Naive thymus-derived CD4-positive, alpha-beta T cell (primary cell): ENCODE data around the gene SPO11. TPM values are rescaled to one million over a fixed set of nuclear protein-coding genes. Genes with fewer than 3 reads are reported as not detected.
A peak's percentile ranks its signal among the peaks of the same experiment; 100 is the strongest.

Experiments
- ATAC-seq: fragments of 150-1000 bp; cut with Tn5 transposase; 2 replicates; pipeline ENCODE4 v1.10.0; 2021; ENCODE audit warnings: mild to moderate bottlenecking, moderate library complexity
- CTCF ChIA-PET: fragments of 350-600 bp; sonication (Branson Sonifier 250); formaldehyde crosslinking; loops from one replicate; lab custom pipeline; 2021; ENCODE audit warnings: antibody characterized with exemption; lab: Charles Lee
- POLR2A ChIA-PET: fragments of 350-600 bp; sonication (Branson Sonifier 250); formaldehyde crosslinking; loops from one replicate; lab custom pipeline; 2021; ENCODE audit warnings: antibody characterized with exemption, inconsistent platforms; lab: Charles Lee
- DNase-seq, 9 donors: peaks; one replicate each; pipeline versions ENCODE4 v3.0.0 to v3.0.0-alpha.2; 2020 to 2022; ENCODE audit warnings: mixed read lengths in 1 of 9
- H3K27ac ChIP-seq: one replicate; pipeline ENCODE4 v1.7.0; 2013; ENCODE audit warnings: mild to moderate bottlenecking, low read depth, low read length, moderate library complexity
- H3K27me3 ChIP-seq, 2 donors: one replicate each; pipeline ENCODE4 v1.7.0; 2013; ENCODE audit warnings: low read length in 2 of 2, mild to moderate bottlenecking in 2 of 2, moderate library complexity in 2 of 2; ENCODE audit not compliant: control insufficient read depth in 2 of 2, insufficient read depth in 2 of 2
- H3K36me3 ChIP-seq, 3 experiments: 1 replicate in 2 of 3; 2 replicates in 1 of 3; pipeline ENCODE4 v1.7.0; 2013; ENCODE audit warnings: low read length in 3 of 3, mild to moderate bottlenecking in 3 of 3, moderate library complexity in 1 of 3; ENCODE audit not compliant: insufficient read depth in 3 of 3, control insufficient read depth in 2 of 3
- H3K4me1 ChIP-seq, 2 donors: one replicate each; pipeline ENCODE4 v1.7.0; 2013; ENCODE audit warnings: low read length in 2 of 2, mild to moderate bottlenecking in 2 of 2, moderate library complexity in 1 of 2; ENCODE audit not compliant: control insufficient read depth in 2 of 2, insufficient read depth in 2 of 2
- H3K4me3 ChIP-seq: 2 replicates; pipeline ENCODE4 v1.7.0; 2013; ENCODE audit warnings: mild to moderate bottlenecking, low read length
- H3K9me3 ChIP-seq, 3 experiments: 1 replicate in 2 of 3; 2 replicates in 1 of 3; pipeline ENCODE4 v1.7.0; 2013; ENCODE audit warnings: low read length in 3 of 3; ENCODE audit not compliant: control insufficient read depth in 2 of 3
- H3K27ac Mint-ChIP-seq, 9 donors: one replicate each; pipeline ENCODE4 v1.8.0; 2020 to 2022; ENCODE audit warnings: mixed read lengths in 9 of 9, mild to moderate bottlenecking in 8 of 9, moderate library complexity in 5 of 9, inconsistent platforms in 2 of 9
- H3K27me3 Mint-ChIP-seq, 5 donors: one replicate each; pipeline ENCODE4 v1.8.0; 2021 to 2022; ENCODE audit warnings: mixed read lengths in 5 of 5, mild to moderate bottlenecking in 1 of 5
- H3K36me3 Mint-ChIP-seq, 5 donors: one replicate each; pipeline ENCODE4 v1.8.0; 2020 to 2022; ENCODE audit warnings: mixed read lengths in 5 of 5, mild to moderate bottlenecking in 3 of 5, inconsistent platforms in 1 of 5
- H3K4me1 Mint-ChIP-seq, 7 donors: one replicate each; pipeline ENCODE4 v1.8.0; 2020 to 2022; ENCODE audit warnings: mixed read lengths in 7 of 7, mild to moderate bottlenecking in 3 of 7, inconsistent platforms in 1 of 7
- H3K4me3 Mint-ChIP-seq, 10 donors: one replicate each; pipeline ENCODE4 v1.8.0; 2020 to 2022; ENCODE audit warnings: mild to moderate bottlenecking in 10 of 10, mixed read lengths in 10 of 10, moderate library complexity in 6 of 10, inconsistent platforms in 2 of 10
- H3K9me3 Mint-ChIP-seq, 11 donors: one replicate each; pipeline ENCODE4 v1.8.0; 2020 to 2022; ENCODE audit warnings: mixed read lengths in 11 of 11, mild to moderate bottlenecking in 4 of 11, inconsistent platforms in 1 of 11, moderate library complexity in 1 of 11
- intact Hi-C, 2 donors: fragments of 100-400 bp; cut with micrococcal nuclease; formaldehyde crosslinking; loops; one replicate each; pipeline ENCODE4 v1.15.1; 2023
- polyA plus RNA-seq, 2 donors: library from polyadenylated mRNA; unstranded; fragments of 300-500 nt; fragmentation: Illumina TruSeq; gene quantifications; one replicate each; pipeline ENCODE4 v1.2.3, GENCODE V29; 2021
- total RNA-seq, 6 experiments: library from RNA in 5 of 6; stranded (reverse) in 5 of 6; gene quantifications; 1 replicate in 5 of 6; 2 replicates in 1 of 6; pipeline ENCODE4 v1.2.3 and lab custom pipeline; 2021 to 2026

SPO11 gene
- total and polyA plus RNA-seq, 7 experiments from 2014 or later, result not detected

DNA sequence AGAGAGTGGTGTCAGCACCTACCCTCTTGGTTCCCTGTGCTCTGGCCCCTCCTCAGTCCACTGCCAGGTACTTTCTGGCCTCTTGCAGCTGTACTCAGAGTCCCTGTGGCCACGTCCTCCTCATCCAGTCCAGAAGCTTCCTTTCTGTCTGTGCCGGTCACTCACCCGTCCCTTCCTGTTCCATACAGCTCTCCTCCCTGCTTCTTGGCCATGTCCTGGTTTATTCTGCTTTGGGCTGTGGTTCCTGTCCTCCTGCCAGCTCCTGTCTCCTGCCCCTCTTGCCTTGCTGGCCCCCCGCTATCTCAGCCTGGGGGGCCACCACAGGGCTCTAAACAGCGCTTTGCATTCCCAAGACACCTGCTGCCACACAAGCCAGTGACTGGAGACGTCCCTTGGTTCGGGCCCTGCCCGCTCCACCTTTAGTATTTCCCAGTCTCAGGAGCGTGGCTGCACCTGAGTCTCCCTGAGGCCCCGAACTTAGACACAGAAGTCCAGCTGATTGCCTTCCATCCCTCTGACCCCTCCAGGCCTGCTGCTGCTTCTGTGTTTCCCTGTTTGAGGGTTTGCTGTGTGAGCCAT, 46.1 kb downstream of the SPO11 start:
- ChIA-PET POLR2A (interaction anchor here (0.7 to 3.6 kb wide), 3 partner anchors 12 to 22 kb away, joined by 3 to 15 read pairs (median 8); partner anchors contain the start of gene RBM38), CTCF (interaction anchor here (0.9 kb wide), 1 partner anchor 92 kb away, joined by 4 read pairs; no protein-coding TSS in a partner anchor)
- no peaks in the 10 kb centered on the region for H3K9me3 ChIP-seq
- H3K4me3 ChIP-seq, result no peak overlapping the region
- peak overlapping the region in 8 of 9 donors; percentile 70 to 89 (median 83) for H3K27ac Mint-ChIP-seq
- peak overlapping the region in 5 of 10 donors; percentile 4 to 35 (median 20) for H3K4me3 Mint-ChIP-seq
- DNase-seq (no peak), ATAC-seq (no peak)
- intact Hi-C loops, result no loop called here
- peaks cover 0 to 10% of the 10 kb centered on the region in 2 donors for H3K4me1 ChIP-seq
- H3K9me3 Mint-ChIP-seq, result no peaks in the 10 kb centered on the region
- H3K27me3 ChIP-seq, result no peaks in the 10 kb centered on the region
- no peak overlapping the region for H3K27ac ChIP-seq
- H3K36me3 ChIP-seq, result peaks cover 11 to 90% (median 14%) of the 10 kb centered on the region in 3 experiments
- no peaks in the 10 kb centered on the region for H3K27me3 Mint-ChIP-seq
- peaks cover 10 to 35% (median 27%) of the 10 kb centered on the region in 7 donors for H3K4me1 Mint-ChIP-seq
- peaks cover 18 to 57% (median 27%) of the 10 kb centered on the region in 5 donors for H3K36me3 Mint-ChIP-seq

DNA sequence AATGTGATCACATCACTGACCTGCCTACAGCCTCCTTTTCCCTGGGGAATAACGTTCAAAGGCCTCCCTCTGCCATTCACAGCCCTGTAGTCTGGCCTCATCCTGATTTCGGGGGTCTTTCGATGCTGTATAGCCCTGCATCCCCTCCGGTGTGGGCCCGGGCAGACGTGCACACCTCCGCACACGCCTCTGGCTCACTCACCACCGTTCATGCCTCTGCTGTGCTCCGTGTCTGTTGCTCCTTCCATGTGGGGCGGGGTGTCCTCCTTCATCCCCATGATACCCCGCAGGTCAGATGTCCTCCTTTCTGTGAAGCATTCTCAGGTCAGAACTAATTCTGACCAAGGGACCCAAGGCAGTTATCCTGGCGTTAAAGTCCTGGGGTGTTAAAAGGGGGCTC, 47.7 kb downstream of the SPO11 start:
- Histone ChIP-seq H3K27me3 (no peaks in the 10 kb centered on the region), H3K4me3 (no peak overlapping the region), H3K9me3 (no peaks in the 10 kb centered on the region), H3K27ac (no peak overlapping the region), H3K4me1 (peaks cover 5 to 15% of the 10 kb centered on the region in 2 donors), H3K36me3 (peaks cover 4 to 79% (median 11%) of the 10 kb centered on the region in 3 experiments)
- Mint-ChIP-seq H3K36me3 (peaks cover 9 to 46% (median 18%) of the 10 kb centered on the region in 5 donors), H3K9me3 (no peaks in the 10 kb centered on the region), H3K27me3 (no peaks in the 10 kb centered on the region), H3K4me3 (no peak overlapping the region), H3K4me1 (peaks cover 20 to 44% (median 36%) of the 10 kb centered on the region in 7 donors), H3K27ac (peak overlapping the region in 4 of 9 donors; percentile 41 to 67 (median 56))
- no peak for ATAC-seq
- ChIA-PET POLR2A (interaction anchor here (0.7 to 3.6 kb wide), 2 partner anchors 20 to 1790 kb away, joined by 3 to 15 read pairs; no protein-coding TSS in a partner anchor), CTCF (interaction anchor here (1.1 to 1.3 kb wide), 2 partner anchors 118 to 122 kb away, joined by 3 to 5 read pairs; no protein-coding TSS in a partner anchor)
- intact Hi-C loops, result no loop called here
- DNase-seq, result no peak

DNA sequence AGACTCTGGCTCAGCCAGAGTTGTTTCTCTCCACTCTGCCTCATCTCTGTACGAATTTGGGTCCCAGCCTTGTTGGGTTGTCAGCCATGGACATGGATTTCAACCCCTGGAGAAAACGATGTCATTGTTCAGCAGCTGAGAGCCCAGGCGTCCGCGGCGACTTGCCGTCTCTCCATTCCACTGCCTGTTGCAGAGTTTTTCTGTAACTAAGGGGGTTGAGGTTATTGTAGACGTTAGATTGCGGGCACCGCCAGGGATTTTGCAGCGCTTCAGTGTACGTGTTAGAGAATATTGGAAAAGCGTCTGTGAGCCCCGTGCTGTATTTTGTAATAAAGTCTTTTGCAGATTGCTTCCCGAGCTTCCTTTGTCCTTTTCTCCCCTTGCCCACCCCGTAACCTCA, 48.5 kb downstream of the SPO11 start:
- DNase-seq, result no peak
- intact Hi-C loops, result no loop called here
- peaks cover 12 to 16% of the 10 kb centered on the region in 2 donors for H3K4me1 ChIP-seq
- POLR2A ChIA-PET, result interaction anchor here (0.6 to 0.7 kb wide), 2 partner anchors 15 to 1789 kb away, joined by 3 read pairs; no protein-coding TSS in a partner anchor
- no peaks in the 10 kb centered on the region for H3K27me3 ChIP-seq
- CTCF ChIA-PET, result interaction anchor here (0.7 to 2.6 kb wide), 3 partner anchors 118 to 795 kb away, joined by 3 to 11 read pairs (median 3); no protein-coding TSS in a partner anchor
- no peaks in the 10 kb centered on the region for H3K9me3 ChIP-seq
- H3K4me3 ChIP-seq, result no peak overlapping the region
- no peak overlapping the region for H3K4me3 Mint-ChIP-seq
- H3K27ac ChIP-seq, result no peak overlapping the region
- H3K27ac Mint-ChIP-seq, result peak overlapping the region in 1 of 9 donors; percentile 61
- H3K27me3 Mint-ChIP-seq, result no peaks in the 10 kb centered on the region
- peaks cover 9 to 46% (median 18%) of the 10 kb centered on the region in 5 donors for H3K36me3 Mint-ChIP-seq
- peaks cover 4 to 71% (median 11%) of the 10 kb centered on the region in 3 experiments for H3K36me3 ChIP-seq
- no peaks in the 10 kb centered on the region for H3K9me3 Mint-ChIP-seq
- no peak for ATAC-seq
- peaks cover 26 to 46% (median 40%) of the 10 kb centered on the region in 7 donors for H3K4me1 Mint-ChIP-seq

DNA sequence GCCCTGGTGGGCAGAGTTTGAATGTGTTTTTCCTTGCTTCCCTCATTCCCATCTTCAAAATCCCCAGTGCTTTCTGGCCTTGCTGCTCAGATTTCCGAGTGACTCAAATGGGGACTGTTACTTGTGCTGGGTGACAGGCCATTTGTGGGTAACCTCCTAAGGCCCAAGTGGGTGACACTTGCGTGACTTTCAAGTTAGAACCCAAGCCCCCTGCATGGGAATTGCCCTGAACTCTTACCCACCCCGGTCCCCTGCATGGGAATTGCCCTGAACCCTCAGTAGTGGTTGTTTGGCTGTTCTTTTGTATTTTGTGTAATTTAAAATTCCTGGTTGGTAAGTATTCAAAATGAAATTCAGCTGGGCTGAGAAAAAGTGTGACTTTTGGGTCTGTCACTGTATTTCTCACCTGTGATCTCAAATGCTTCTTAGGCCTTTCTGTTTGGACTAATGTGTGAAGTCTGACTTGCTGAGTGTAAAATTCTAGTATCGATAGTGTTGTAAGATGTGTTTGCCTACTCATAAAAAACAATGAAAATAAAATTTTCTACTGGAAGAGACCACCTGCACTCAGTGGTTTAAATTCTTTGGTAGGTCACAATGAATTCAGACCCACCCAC, 49.2 kb downstream of the SPO11 start:
- H3K9me3 ChIP-seq, result no peaks in the 10 kb centered on the region
- no peak for ATAC-seq
- POLR2A ChIA-PET, result interaction anchor here (0.8 to 1.2 kb wide), 2 partner anchors 19 to 115 kb away, joined by 3 to 4 read pairs; no protein-coding TSS in a partner anchor
- CTCF ChIA-PET, result interaction anchor here (0.5 to 2.6 kb wide), 5 partner anchors 15 to 1005 kb away, joined by 3 to 11 read pairs (median 4); no protein-coding TSS in a partner anchor
- peaks cover 26 to 39% (median 39%) of the 10 kb centered on the region in 7 donors for H3K4me1 Mint-ChIP-seq
- no peak overlapping the region for H3K4me3 Mint-ChIP-seq
- H3K27me3 Mint-ChIP-seq, result no peaks in the 10 kb centered on the region
- H3K4me3 ChIP-seq, result no peak overlapping the region
- peaks cover 12 to 16% of the 10 kb centered on the region in 2 donors for H3K4me1 ChIP-seq
- peak overlapping the region in 1 of 9 donors; percentile 59 for H3K27ac Mint-ChIP-seq
- no peak overlapping the region for H3K27ac ChIP-seq
- H3K36me3 ChIP-seq, result peaks cover 4 to 67% (median 11%) of the 10 kb centered on the region in 3 experiments
- H3K9me3 Mint-ChIP-seq, result no peaks in the 10 kb centered on the region
- peaks cover 9 to 40% (median 12%) of the 10 kb centered on the region in 5 donors for H3K36me3 Mint-ChIP-seq
- no peaks in the 10 kb centered on the region for H3K27me3 ChIP-seq
- intact Hi-C loops, result no loop called here
- DNase-seq, result no peak

DNA sequence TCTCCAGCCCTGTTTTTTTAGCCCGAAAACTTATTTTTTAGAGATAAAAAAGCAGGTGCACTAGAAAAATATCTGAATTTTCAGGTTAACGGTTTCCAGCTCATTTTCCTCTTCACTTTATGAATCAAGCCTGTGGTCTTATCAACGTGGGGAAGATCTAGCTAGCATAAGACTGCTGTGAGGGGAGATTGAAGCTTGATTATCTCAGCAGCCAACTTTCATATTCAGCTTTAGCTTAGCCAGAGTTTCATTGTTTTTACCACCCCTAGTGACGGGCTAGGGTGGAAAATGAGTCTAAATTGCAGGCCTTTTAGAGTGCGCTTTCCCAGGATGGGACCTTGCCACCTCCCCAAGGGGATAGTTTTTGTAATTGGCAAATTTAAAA, 49.7 kb downstream of the SPO11 start:
- H3K27ac Mint-ChIP-seq, result peak overlapping the region in 4 of 9 donors; percentile 4 to 48 (median 25)
- H3K27me3 Mint-ChIP-seq, result no peaks in the 10 kb centered on the region
- Histone ChIP-seq H3K36me3 (peaks cover 4 to 66% (median 10%) of the 10 kb centered on the region in 3 experiments), H3K9me3 (no peaks in the 10 kb centered on the region), H3K4me3 (no peak overlapping the region), H3K27me3 (no peaks in the 10 kb centered on the region), H3K27ac (no peak overlapping the region), H3K4me1 (peaks cover 12 to 13% of the 10 kb centered on the region in 2 donors)
- ChIA-PET POLR2A (interaction anchor here (0.8 to 1.2 kb wide), 2 partner anchors 19 to 114 kb away, joined by 3 to 4 read pairs; no protein-coding TSS in a partner anchor), CTCF (interaction anchor here (0.5 to 2.6 kb wide), 7 partner anchors 15 to 1004 kb away, joined by 3 to 11 read pairs (median 4); no protein-coding TSS in a partner anchor)
- peaks cover 22 to 38% (median 34%) of the 10 kb centered on the region in 7 donors for H3K4me1 Mint-ChIP-seq
- H3K9me3 Mint-ChIP-seq, result no peaks in the 10 kb centered on the region
- DNase-seq (no peak), ATAC-seq (no peak)
- intact Hi-C loops, result no loop called here
- H3K4me3 Mint-ChIP-seq, result no peak overlapping the region
- peaks cover 10 to 41% (median 11%) of the 10 kb centered on the region in 5 donors for H3K36me3 Mint-ChIP-seq
